K562 (cell line): ENCODE measurements around the gene MARCHF3. TPM values are rescaled to one million over a fixed set of nuclear protein-coding genes. Genes with fewer than 3 reads are reported as not detected.
A peak's percentile ranks its signal among the peaks of the same experiment; 100 is the strongest.

Source experiments
- DACH1 ChIP-seq: fragments of 450-650 bp; IDR thresholded peaks from 2 replicates; pipeline ENCODE4 v1.6.1; 2018; ENCODE audit not compliant: partially characterized antibody
- EP400 ChIP-seq: fragments of 450-650 bp; IDR thresholded peaks from 2 replicates; pipeline ENCODE4 v1.6.1; 2017; ENCODE audit warnings: antibody characterized with exemption, mild to moderate bottlenecking, moderate library complexity
- HDAC1 ChIP-seq, 2 experiments: fragments of 450-650 bp; IDR thresholded peaks; 2 replicates each; pipeline ENCODE4 v1.6.1; 2016 to 2017; ENCODE audit warnings: inconsistent platforms in 1 of 2, mild to moderate bottlenecking in 1 of 2, moderate library complexity in 1 of 2
- HMGN3 ChIP-seq: IDR thresholded peaks from 2 replicates; pipeline ENCODE4 v1.6.1; 2011; ENCODE audit warnings: borderline replicate concordance, low read depth, mild to moderate bottlenecking, mixed read lengths, low read length; ENCODE audit not compliant: insufficient read length; ENCODE audit errors: extremely low read depth
- IRF1 ChIP-seq: sonication (generic); formaldehyde crosslinking; IDR thresholded peaks from 2 replicates; pipeline ENCODE4 v1.8.0; 2022; ENCODE audit warnings: missing genetic modification reagents, mild to moderate bottlenecking, borderline replicate concordance
- L3MBTL2 ChIP-seq: fragments of 450-650 bp; IDR thresholded peaks from 2 replicates; pipeline ENCODE4 v1.6.1; 2016; ENCODE audit warnings: mild to moderate bottlenecking, moderate library complexity
- MITF ChIP-seq: IDR thresholded peaks from 2 replicates; pipeline ENCODE4 v1.6.1; 2014; ENCODE audit warnings: antibody characterized with exemption
- MTA3 ChIP-seq: fragments of 450-650 bp; formaldehyde crosslinking; IDR thresholded peaks from 2 replicates; pipeline ENCODE4 v1.6.1; 2017; ENCODE audit warnings: mild to moderate bottlenecking, borderline replicate concordance
- PHB2 ChIP-seq: fragments of 450-650 bp; IDR thresholded peaks from 2 replicates; pipeline ENCODE4 v1.6.1; 2017; ENCODE audit warnings: low read depth
- SAFB2 ChIP-seq: fragments of 200-400 bp; formaldehyde crosslinking; IDR thresholded peaks from 2 replicates; pipeline ENCODE4 v1.6.1; 2018; ENCODE audit warnings: borderline replicate concordance, low read length, low read depth, moderate library complexity; ENCODE audit not compliant: severe bottlenecking
- SRF ChIP-seq, 2 experiments: fragments of 250-450, 450-650 bp in 1 of 2; sonication (Bioruptor Pico) in 1 of 2; sonication (generic) in 1 of 2; formaldehyde crosslinking; IDR thresholded peaks; 2 replicates each; pipeline versions ENCODE4 v1.5.0 to v1.5.1; 2020 to 2022; ENCODE audit warnings: mild to moderate bottlenecking in 1 of 2, missing genetic modification reagents in 1 of 2
- ZFP30 ChIP-seq: fragments of 250-450 bp; sonication (Bioruptor Pico); IDR thresholded peaks from 2 replicates; pipeline ENCODE4 v1.8.0; 2022; ENCODE audit warnings: moderate library complexity, mild to moderate bottlenecking, inconsistent platforms, borderline replicate concordance
- polyA plus RNA-seq, 8 experiments: library from polyadenylated mRNA; depleted of rRNA in 4 of 8; stranded (reverse) in 5 of 8; unstranded in 3 of 8; fragments of >200 nt; fragmentation: Nextera tagmentation in 2 of 8; fragmentation: Illumina TruSeq in 1 of 8; extraction: Ambion mirVana in 2 of 8; extraction: Trizol in 1 of 8; gene quantifications; 2 replicates each; pipeline versions ENCODE4 v1.2.1 to v1.2.3, GENCODE V29; 2011 to 2014; ENCODE audit warnings: inconsistent platforms in 1 of 8, missing spikeins in 1 of 8
- total RNA-seq, 7 experiments: library from RNA; depleted of rRNA in 6 of 7; stranded (reverse); fragments of >200 nt in 6 of 7; fragmentation: Illumina TruSeq in 2 of 7; extraction: Trizol in 2 of 7; gene quantifications; 2 replicates each; pipeline versions ENCODE4 v1.2.1 to v1.2.3, GENCODE V29; 2011 to 2021; ENCODE audit warnings: low replicate concordance in 1 of 7
- TF ChIP-seq, protein P1 (sequence below): sonication (generic); formaldehyde crosslinking; IDR thresholded peaks from 2 replicates; pipeline ENCODE4 v1.8.0; 2022; ENCODE audit warnings: mild to moderate bottlenecking, missing genetic modification reagents
- TF ChIP-seq, protein P2 (sequence below), 2 experiments: fragments of 250-450 bp in 1 of 2; fragments of 450-650 bp in 1 of 2; sonication (Bioruptor Pico) in 1 of 2; IDR thresholded peaks; 2 replicates each; pipeline versions ENCODE4 v1.6.1 to v1.8.0; 2016 to 2021; ENCODE audit warnings: mild to moderate bottlenecking in 2 of 2, moderate library complexity in 2 of 2, missing compliant biosample characterization in 1 of 2, missing genetic modification characterization in 1 of 2
- TF ChIP-seq, protein P3 (sequence below): sonication (generic); formaldehyde crosslinking; IDR thresholded peaks from 2 replicates; pipeline ENCODE4 v1.8.1; 2023; ENCODE audit warnings: mild to moderate bottlenecking, missing genetic modification reagents

MARCHF3 gene
- total and polyA plus RNA-seq, 9 of the 15 experiments (the other 6 are each of a cell fraction or from before 2014, with no cell fraction given) = 5.6 to 37.4 (median 16.5) TPM

DNA sequence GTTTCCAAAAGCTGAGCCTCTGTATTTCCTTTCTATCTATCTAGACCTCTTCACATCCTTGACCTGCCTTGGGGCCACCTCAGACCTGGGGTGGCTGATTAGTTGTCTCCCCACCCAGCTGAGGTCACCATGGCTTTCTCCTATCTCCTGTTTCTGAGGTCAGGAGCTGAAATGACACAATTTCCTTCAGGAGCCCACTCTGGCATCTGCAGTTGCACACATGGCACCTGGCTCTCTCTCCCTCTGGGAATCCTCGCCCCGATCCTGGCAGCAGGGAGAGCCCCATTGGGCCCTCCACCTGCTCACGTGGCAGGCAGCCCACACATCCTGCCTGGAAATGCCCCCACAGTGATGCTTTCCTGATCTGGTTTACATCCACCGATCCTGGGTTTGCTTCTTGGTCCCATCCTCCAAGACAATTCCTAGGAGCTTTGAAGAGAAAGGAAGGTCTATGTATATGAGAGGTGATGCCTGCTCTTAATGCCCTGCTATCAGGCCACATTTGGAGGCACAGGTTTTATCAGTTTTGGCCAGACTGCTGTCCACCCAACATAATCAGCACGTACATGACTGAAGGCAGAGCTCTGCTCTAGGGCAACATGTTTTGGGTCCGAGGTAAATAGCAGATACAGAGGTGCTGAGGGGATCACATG lies 53.7 kb downstream of the MARCHF3 start (continued):
- TF ChIP-seq, protein P1, sequence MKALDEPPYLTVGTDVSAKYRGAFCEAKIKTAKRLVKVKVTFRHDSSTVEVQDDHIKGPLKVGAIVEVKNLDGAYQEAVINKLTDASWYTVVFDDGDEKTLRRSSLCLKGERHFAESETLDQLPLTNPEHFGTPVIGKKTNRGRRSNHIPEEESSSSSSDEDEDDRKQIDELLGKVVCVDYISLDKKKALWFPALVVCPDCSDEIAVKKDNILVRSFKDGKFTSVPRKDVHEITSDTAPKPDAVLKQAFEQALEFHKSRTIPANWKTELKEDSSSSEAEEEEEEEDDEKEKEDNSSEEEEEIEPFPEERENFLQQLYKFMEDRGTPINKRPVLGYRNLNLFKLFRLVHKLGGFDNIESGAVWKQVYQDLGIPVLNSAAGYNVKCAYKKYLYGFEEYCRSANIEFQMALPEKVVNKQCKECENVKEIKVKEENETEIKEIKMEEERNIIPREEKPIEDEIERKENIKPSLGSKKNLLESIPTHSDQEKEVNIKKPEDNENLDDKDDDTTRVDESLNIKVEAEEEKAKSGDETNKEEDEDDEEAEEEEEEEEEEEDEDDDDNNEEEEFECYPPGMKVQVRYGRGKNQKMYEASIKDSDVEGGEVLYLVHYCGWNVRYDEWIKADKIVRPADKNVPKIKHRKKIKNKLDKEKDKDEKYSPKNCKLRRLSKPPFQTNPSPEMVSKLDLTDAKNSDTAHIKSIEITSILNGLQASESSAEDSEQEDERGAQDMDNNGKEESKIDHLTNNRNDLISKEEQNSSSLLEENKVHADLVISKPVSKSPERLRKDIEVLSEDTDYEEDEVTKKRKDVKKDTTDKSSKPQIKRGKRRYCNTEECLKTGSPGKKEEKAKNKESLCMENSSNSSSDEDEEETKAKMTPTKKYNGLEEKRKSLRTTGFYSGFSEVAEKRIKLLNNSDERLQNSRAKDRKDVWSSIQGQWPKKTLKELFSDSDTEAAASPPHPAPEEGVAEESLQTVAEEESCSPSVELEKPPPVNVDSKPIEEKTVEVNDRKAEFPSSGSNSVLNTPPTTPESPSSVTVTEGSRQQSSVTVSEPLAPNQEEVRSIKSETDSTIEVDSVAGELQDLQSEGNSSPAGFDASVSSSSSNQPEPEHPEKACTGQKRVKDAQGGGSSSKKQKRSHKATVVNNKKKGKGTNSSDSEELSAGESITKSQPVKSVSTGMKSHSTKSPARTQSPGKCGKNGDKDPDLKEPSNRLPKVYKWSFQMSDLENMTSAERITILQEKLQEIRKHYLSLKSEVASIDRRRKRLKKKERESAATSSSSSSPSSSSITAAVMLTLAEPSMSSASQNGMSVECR (CRISPR knock-in tag) = no peak
- TF ChIP-seq PHB2 (peak; percentile 74), HMGN3 (no peak), HDAC1 (IDR thresholded peaks at IDR 0.05) (peak; percentile 41 to 63; a peak in 3 of 4 replicates), MITF (no peak), IRF1 (CRISPR knock-in tag) (no peak), SRF (CRISPR knock-in tag; IDR thresholded peaks at IDR 0.05) (no peak), MTA3 (peak; percentile 83; the same call in 1 of the 2 replicates), SAFB2 (no peak), DACH1 (no peak), L3MBTL2 (peak; percentile 60), ZFP30 (no peak), EP400 (peak; percentile 53; the same call in 1 of the 2 replicates)
- TF ChIP-seq, protein P2, sequence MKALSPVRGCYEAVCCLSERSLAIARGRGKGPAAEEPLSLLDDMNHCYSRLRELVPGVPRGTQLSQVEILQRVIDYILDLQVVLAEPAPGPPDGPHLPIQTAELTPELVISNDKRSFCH (CRISPR knock-in tag; IDR thresholded peaks at IDR 0.05) = no peak
- TF ChIP-seq, protein P2 (tag; IDR thresholded peaks at IDR 0.05) = peak; percentile 63; the same call in 1 of the 2 replicates
- TF ChIP-seq, protein P3, sequence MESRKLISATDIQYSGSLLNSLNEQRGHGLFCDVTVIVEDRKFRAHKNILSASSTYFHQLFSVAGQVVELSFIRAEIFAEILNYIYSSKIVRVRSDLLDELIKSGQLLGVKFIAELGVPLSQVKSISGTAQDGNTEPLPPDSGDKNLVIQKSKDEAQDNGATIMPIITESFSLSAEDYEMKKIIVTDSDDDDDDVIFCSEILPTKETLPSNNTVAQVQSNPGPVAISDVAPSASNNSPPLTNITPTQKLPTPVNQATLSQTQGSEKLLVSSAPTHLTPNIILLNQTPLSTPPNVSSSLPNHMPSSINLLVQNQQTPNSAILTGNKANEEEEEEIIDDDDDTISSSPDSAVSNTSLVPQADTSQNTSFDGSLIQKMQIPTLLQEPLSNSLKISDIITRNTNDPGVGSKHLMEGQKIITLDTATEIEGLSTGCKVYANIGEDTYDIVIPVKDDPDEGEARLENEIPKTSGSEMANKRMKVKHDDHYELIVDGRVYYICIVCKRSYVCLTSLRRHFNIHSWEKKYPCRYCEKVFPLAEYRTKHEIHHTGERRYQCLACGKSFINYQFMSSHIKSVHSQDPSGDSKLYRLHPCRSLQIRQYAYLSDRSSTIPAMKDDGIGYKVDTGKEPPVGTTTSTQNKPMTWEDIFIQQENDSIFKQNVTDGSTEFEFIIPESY (CRISPR knock-in tag) = no peak
